Liver (tissue), 9 donors: Measurements from ENCODE around the gene IFT25. TPM values are rescaled to one million over a fixed set of nuclear protein-coding genes. Genes with fewer than 3 reads are reported as not detected.

Experiments used
- DNase-seq: peaks from one replicate; pipeline ENCODE4 v3.0.0-alpha.2; 2017; ENCODE audit warnings: low spot score
- H3K27ac ChIP-seq, 2 donors: one replicate each; pipeline ENCODE4 v1.7.0; 2013; ENCODE audit warnings: inconsistent platforms in 2 of 2, low read length in 2 of 2, control low read depth in 1 of 2, low read depth in 1 of 2, mild to moderate bottlenecking in 1 of 2
- H3K27me3 ChIP-seq, 4 donors: one replicate each; pipeline versions ENCODE4 v1.6.1 to v1.7.0; 2013; ENCODE audit warnings: low read length in 3 of 4, inconsistent platforms in 1 of 4, mild to moderate bottlenecking in 1 of 4, moderate library complexity in 1 of 4; ENCODE audit not compliant: control insufficient read depth in 4 of 4, insufficient read depth in 4 of 4
- H3K36me3 ChIP-seq, 4 donors: one replicate each; pipeline versions ENCODE4 v1.6.1 to v1.7.0; 2013; ENCODE audit warnings: low read length in 3 of 4, mild to moderate bottlenecking in 3 of 4, low read depth in 1 of 4, moderate library complexity in 1 of 4; ENCODE audit not compliant: control insufficient read depth in 4 of 4, insufficient read depth in 3 of 4
- H3K4me1 ChIP-seq, 4 donors: one replicate each; pipeline versions ENCODE4 v1.6.1 to v1.7.0; 2013; ENCODE audit warnings: low read length in 3 of 4, mild to moderate bottlenecking in 3 of 4, moderate library complexity in 1 of 4; ENCODE audit not compliant: control insufficient read depth in 4 of 4, insufficient read depth in 4 of 4
- H3K4me3 ChIP-seq, 3 donors: one replicate each; pipeline versions ENCODE4 v1.6.1 to v1.7.0; 2013; ENCODE audit warnings: low read length in 3 of 3, control low read depth in 1 of 3, low read depth in 1 of 3, mild to moderate bottlenecking in 1 of 3
- H3K9ac ChIP-seq, 2 donors: one replicate each; pipeline ENCODE4 v1.7.0; 2013; ENCODE audit warnings: low read length in 2 of 2, mild to moderate bottlenecking in 2 of 2, moderate library complexity in 2 of 2, control low read depth in 1 of 2, low read depth in 1 of 2
- H3K9me3 ChIP-seq, 4 donors: one replicate each; pipeline versions ENCODE4 v1.6.1 to v1.7.0; 2013; ENCODE audit warnings: low read length in 3 of 4; ENCODE audit not compliant: control insufficient read depth in 4 of 4
- EGR1 ChIP-seq, 2 donors: IDR thresholded peaks; 2 replicates each; pipeline ENCODE4 v1.6.1; 2016 to 2018; ENCODE audit warnings: antibody characterized with exemption in 2 of 2, low read depth in 2 of 2
- FOXA1 ChIP-seq: IDR thresholded peaks from 2 replicates; pipeline ENCODE4 v1.6.1; 2016; ENCODE audit warnings: antibody characterized with exemption
- FOXA2 ChIP-seq: IDR thresholded peaks from 2 replicates; pipeline ENCODE4 v1.6.1; 2016; ENCODE audit warnings: antibody characterized with exemption
- GABPA ChIP-seq, 2 donors: IDR thresholded peaks in 1 of 2; conservative IDR thresholded peaks in 1 of 2; 2 replicates each; pipeline ENCODE4 v1.6.1; 2016; ENCODE audit warnings: antibody characterized with exemption in 2 of 2, mild to moderate bottlenecking in 1 of 2, moderate library complexity in 1 of 2
- HNF4A ChIP-seq, 2 donors: conservative IDR thresholded peaks; 2 replicates each; pipeline ENCODE4 v1.6.1; 2016; ENCODE audit warnings: antibody characterized with exemption in 2 of 2, mild to moderate bottlenecking in 2 of 2
- JUND ChIP-seq, 2 donors: IDR thresholded peaks; 2 replicates each; pipeline ENCODE4 v1.6.1; 2016; ENCODE audit warnings: antibody characterized with exemption in 2 of 2
- NR2F2 ChIP-seq: IDR thresholded peaks from 2 replicates; pipeline ENCODE4 v1.6.1; 2016; ENCODE audit warnings: antibody characterized with exemption
- RAD21 ChIP-seq, 2 donors: IDR thresholded peaks; 2 replicates each; pipeline ENCODE4 v1.6.1; 2016; ENCODE audit warnings: antibody characterized with exemption in 2 of 2, mild to moderate bottlenecking in 2 of 2
- REST ChIP-seq: IDR thresholded peaks from 2 replicates; pipeline ENCODE4 v1.6.1; 2016; ENCODE audit warnings: antibody characterized with exemption, mild to moderate bottlenecking
- RXRA ChIP-seq, 2 donors: IDR thresholded peaks; 2 replicates each; pipeline ENCODE4 v1.6.1; 2017 to 2018; ENCODE audit warnings: antibody characterized with exemption in 2 of 2, mild to moderate bottlenecking in 1 of 2
- SP1 ChIP-seq: IDR thresholded peaks from 2 replicates; pipeline ENCODE4 v1.6.1; 2018; ENCODE audit warnings: antibody characterized with exemption, mild to moderate bottlenecking
- TAF1 ChIP-seq: conservative IDR thresholded peaks from 2 replicates; pipeline ENCODE4 v1.6.1; 2016; ENCODE audit warnings: antibody characterized with exemption, mild to moderate bottlenecking
- YY1 ChIP-seq: IDR thresholded peaks from 2 replicates; pipeline ENCODE4 v1.6.1; 2016; ENCODE audit warnings: antibody characterized with exemption, mild to moderate bottlenecking
- ZBTB33 ChIP-seq: IDR thresholded peaks from 2 replicates; pipeline ENCODE4 v1.6.1; 2016; ENCODE audit warnings: antibody characterized with exemption
- WGBS: extraction: QIAGEN DNeasy Blood & Tissue Kit; methylation state at CpG from one replicate; pipeline ENCODE4 v1.1.7; 2013; 5-methylcytosine and 5-hydroxymethylcytosine counted together
- polyA plus RNA-seq, 2 donors: library from polyadenylated mRNA; stranded (reverse) in 1 of 2; unstranded in 1 of 2; fragments of 200-250 nt in 1 of 2; fragments of >200 nt in 1 of 2; fragmentation: Nextera tagmentation in 1 of 2; extraction: Ambion mirVana in 1 of 2; gene quantifications; one replicate each; pipeline versions ENCODE4 v1.2.1 to v1.2.3, GENCODE V29; 2013 to 2015
- total RNA-seq, 2 donors: library from RNA; depleted of rRNA; stranded (reverse); fragments of >200 nt; gene quantifications; one replicate each; pipeline ENCODE4 v1.2.3, GENCODE V29; 2014
- TF ChIP-seq, protein P1 (sequence below): IDR thresholded peaks from 2 replicates; pipeline ENCODE4 v1.6.1; 2016; ENCODE audit warnings: antibody characterized with exemption
- TF ChIP-seq, protein P2 (sequence below): IDR thresholded peaks from 2 replicates; pipeline ENCODE4 v1.6.1; 2016; ENCODE audit warnings: antibody characterized with exemption
- TF ChIP-seq, protein P3 (sequence below): fragments of 150-350 bp; IDR thresholded peaks from 2 replicates; pipeline ENCODE4 v1.5.1; 2017; ENCODE audit warnings: improper control_type of control experiment, low read depth, low read length; ENCODE audit not compliant: missing input control
- donor health status: healthy.
- donor health status: healthy.
- donor health status: healthy.
- donor health status: healthy.
- donor health status: healthy.

Gene IFT25
- total and polyA plus RNA-seq, 4 donors = 8.6 to 37.4 (median 15.6) TPM

- peaks cover 7 to 44% (median 28%) of the 10 kb centered on the region in 4 donors for H3K4me1 ChIP-seq
- no peak overlapping the region for H3K4me3 ChIP-seq
- peaks cover 12 to 22% (median 17%) of the 10 kb centered on the region in 4 donors for H3K36me3 ChIP-seq
- H3K27ac ChIP-seq = no peak overlapping the region
- DNase-seq = no peak
- no peak overlapping the region for H3K9ac ChIP-seq
- 92% methylated on average over 5 of the region's 5 CpGs for WGBS
- no peaks in the 10 kb centered on the region for H3K9me3 ChIP-seq
- H3K27me3 ChIP-seq = no peaks in the 10 kb centered on the region
- TF ChIP-seq YY1 (no peak), EGR1 (IDR thresholded peaks at IDR 0.05; ENCODE audit: low read depth in 2 of 2) (no peak), TAF1 (no peak), REST (no peak), FOXA2 (no peak), JUND (IDR thresholded peaks at IDR 0.05) (no peak), ZBTB33 (no peak), FOXA1 (no peak), RXRA (IDR thresholded peaks at IDR 0.05) (no peak), RAD21 (IDR thresholded peaks at IDR 0.05) (no peak), NR2F2 (no peak)
- TF ChIP-seq, protein P1, sequence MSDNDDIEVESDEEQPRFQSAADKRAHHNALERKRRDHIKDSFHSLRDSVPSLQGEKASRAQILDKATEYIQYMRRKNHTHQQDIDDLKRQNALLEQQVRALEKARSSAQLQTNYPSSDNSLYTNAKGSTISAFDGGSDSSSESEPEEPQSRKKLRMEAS = no peak
- TF ChIP-seq, protein P2, sequence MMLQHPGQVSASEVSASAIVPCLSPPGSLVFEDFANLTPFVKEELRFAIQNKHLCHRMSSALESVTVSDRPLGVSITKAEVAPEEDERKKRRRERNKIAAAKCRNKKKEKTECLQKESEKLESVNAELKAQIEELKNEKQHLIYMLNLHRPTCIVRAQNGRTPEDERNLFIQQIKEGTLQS = no peak
- TF ChIP-seq, protein P3, sequence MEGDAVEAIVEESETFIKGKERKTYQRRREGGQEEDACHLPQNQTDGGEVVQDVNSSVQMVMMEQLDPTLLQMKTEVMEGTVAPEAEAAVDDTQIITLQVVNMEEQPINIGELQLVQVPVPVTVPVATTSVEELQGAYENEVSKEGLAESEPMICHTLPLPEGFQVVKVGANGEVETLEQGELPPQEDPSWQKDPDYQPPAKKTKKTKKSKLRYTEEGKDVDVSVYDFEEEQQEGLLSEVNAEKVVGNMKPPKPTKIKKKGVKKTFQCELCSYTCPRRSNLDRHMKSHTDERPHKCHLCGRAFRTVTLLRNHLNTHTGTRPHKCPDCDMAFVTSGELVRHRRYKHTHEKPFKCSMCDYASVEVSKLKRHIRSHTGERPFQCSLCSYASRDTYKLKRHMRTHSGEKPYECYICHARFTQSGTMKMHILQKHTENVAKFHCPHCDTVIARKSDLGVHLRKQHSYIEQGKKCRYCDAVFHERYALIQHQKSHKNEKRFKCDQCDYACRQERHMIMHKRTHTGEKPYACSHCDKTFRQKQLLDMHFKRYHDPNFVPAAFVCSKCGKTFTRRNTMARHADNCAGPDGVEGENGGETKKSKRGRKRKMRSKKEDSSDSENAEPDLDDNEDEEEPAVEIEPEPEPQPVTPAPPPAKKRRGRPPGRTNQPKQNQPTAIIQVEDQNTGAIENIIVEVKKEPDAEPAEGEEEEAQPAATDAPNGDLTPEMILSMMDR = no peak
Observed at GRCh38 chr1:53964109-53964508, 18.6 kb upstream of the IFT25 start.

DNA sequence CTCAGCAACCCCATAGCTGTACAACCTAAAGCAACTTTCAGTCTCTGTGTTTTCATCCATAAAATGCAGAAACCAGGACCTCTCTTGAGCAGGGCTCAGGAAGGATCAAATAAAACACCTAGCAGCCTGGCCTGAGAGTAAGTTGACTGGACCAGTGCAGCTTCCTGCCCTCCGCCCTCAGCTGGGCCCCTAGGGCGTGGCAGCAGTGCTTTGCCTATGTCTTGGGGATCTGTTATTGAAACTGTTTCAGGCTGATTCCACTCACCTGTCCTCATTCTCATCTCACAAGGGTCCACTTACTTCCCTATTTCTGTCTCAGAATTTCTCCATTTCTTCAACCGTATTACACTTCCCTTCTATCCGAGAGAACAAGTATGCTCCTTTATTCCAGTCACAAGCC lies 18.0 kb upstream of the IFT25 start:
- H3K27me3 ChIP-seq = no peaks in the 10 kb centered on the region
- H3K4me1 ChIP-seq = peaks cover 7 to 42% (median 28%) of the 10 kb centered on the region in 4 donors
- no peak overlapping the region for H3K9ac ChIP-seq
- WGBS = 88% methylated on average over 4 of the region's 4 CpGs
- H3K9me3 ChIP-seq = no peaks in the 10 kb centered on the region
- H3K4me3 ChIP-seq = no peak overlapping the region
- H3K36me3 ChIP-seq = peaks cover 12 to 21% (median 18%) of the 10 kb centered on the region in 4 donors
- DNase-seq = no peak
- H3K27ac ChIP-seq = no peak overlapping the region
- no peak for TF ChIP-seq SP1
- TF ChIP-seq GABPA (IDR thresholded peaks at IDR 0.05 in 1 of 2, conservative IDR thresholded peaks at IDR 0.05 in 1 of 2) = no peak
- TF ChIP-seq YY1 = no peak
- TF ChIP-seq TAF1 = no peak
- TF ChIP-seq JUND (IDR thresholded peaks at IDR 0.05) = no peak
- no peak for TF ChIP-seq NR2F2
- no peak for TF ChIP-seq RAD21 (IDR thresholded peaks at IDR 0.05)
- TF ChIP-seq EGR1 (IDR thresholded peaks at IDR 0.05; ENCODE audit: low read depth in 2 of 2) = no peak
- TF ChIP-seq HNF4A (conservative IDR thresholded peaks at IDR 0.05) = no peak
- TF ChIP-seq RXRA (IDR thresholded peaks at IDR 0.05) = no peak
- TF ChIP-seq, protein P1 = no peak
- no peak for TF ChIP-seq FOXA2
- TF ChIP-seq, protein P3 = no peak
- TF ChIP-seq ZBTB33 = no peak
